ENCODE results near the gene ADAMTSL4. TPM values are rescaled to one million over a fixed set of nuclear protein-coding genes. Genes with fewer than 3 reads are reported as not detected.
"Not testable (repeated sequence)": the region's sequence is repeated elsewhere in the genome, so short reads cannot be mapped to it uniquely, and the experiment has no call there.

ADAMTSL4 gene
- total and polyA plus RNA-seq, 5 donors from 2014 or later = 0.12 to 0.22 TPM; not detected in 3

DNA sequence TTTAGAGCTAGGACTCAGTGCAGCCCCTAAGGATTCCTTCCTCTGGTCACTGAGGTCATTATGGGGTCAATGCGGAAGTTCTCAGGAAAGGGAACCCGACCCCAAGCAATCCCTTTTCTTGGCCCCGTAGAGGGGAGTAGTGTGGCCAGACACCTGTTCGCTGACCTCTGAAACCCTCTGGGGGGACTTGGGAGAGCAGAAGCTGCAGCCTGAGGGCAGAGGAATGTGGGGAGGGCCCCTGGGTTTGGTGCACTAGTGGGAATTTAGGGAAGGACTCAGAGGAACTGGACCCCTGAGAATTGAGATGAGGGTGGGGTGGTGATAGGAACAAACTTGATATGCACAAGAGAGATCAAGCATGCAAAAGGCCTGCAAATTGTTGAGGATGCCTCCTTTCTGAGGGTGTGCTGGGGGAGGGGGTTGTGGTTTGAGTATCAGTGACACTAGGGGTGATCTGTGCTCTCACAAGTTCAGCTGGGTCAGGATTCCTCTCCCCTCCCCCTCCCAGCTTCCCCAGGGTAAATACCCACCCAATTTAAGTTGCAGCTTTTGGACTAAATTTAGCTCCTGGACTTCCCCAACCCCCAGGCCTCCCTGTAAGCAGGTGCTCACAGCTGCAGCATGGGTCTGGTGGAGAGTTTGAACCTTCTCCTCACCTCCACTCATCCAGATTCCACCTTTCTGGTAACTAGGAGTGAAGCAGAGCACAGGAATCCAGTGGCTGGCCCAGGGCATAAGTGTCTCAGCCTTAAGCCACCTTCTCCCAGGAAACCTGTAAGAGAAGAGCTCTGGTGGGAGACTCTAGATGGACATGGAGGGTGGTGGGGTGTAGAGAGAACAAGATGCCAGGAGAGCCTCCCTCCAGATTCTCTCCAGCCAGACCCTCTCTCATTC lies 13.5 kb downstream of the ADAMTSL4 start:
- no peaks in the 10 kb centered on the region for H3K9me3 ChIP-seq (ENCODE audit: control insufficient read depth in 2 of 2, low read length in 2 of 2)
- H3K36me3 ChIP-seq (ENCODE audit: control insufficient read depth, insufficient read depth, low read length) = no peaks in the 10 kb centered on the region
- Mint-ChIP-seq H3K4me1 (peaks cover 17 to 71% (median 46%) of the 10 kb centered on the region in 4 donors), H3K4me3 (peak overlapping the region; percentile 88 to 100 (median 96)), H3K27me3 (no peaks in the 10 kb centered on the region), H3K36me3 (peaks cover 5% of the 10 kb centered on the region), H3K27ac (peak overlapping the region; percentile 99 to 100 (median 99)), H3K9me3 (no peaks in the 10 kb centered on the region)
- ATAC-seq (ENCODE audit: low read depth in 2 of 2) = peak; percentile 5 to 8
- peaks cover 81% of the 10 kb centered on the region for H3K4me1 ChIP-seq (ENCODE audit: control insufficient read depth, insufficient read depth, low read length, poor library complexity, severe bottlenecking)
- H3K27me3 ChIP-seq (ENCODE audit: control insufficient read depth, insufficient read depth, low read length) = no peaks in the 10 kb centered on the region
- H3K27ac ChIP-seq (ENCODE audit: insufficient read depth, low read length, poor library complexity, severe bottlenecking) = peak overlapping the region; percentile 95
- peak overlapping the region; percentile 90 for H3K4me3 ChIP-seq (ENCODE audit: low read depth, low read length)
- peak; percentile 53 to 93 (median 65) for DNase-seq

GRCh38 chr1:150563340-150564038 lies 14.3 kb downstream of the ADAMTSL4 start:
- no peaks in the 10 kb centered on the region for H3K9me3 Mint-ChIP-seq
- DNase-seq = peak in 2 of 3 donors; percentile 82 to 89
- H3K4me1 Mint-ChIP-seq = peaks cover 17 to 78% (median 53%) of the 10 kb centered on the region in 4 donors
- peak overlapping the region; percentile 99 to 100 (median 99) for H3K27ac Mint-ChIP-seq
- Histone ChIP-seq H3K27me3 (ENCODE audit: control insufficient read depth, insufficient read depth, low read length) (no peaks in the 10 kb centered on the region), H3K27ac (ENCODE audit: insufficient read depth, low read length, poor library complexity, severe bottlenecking) (peak overlapping the region; percentile 95), H3K4me3 (ENCODE audit: low read depth, low read length) (peak overlapping the region; percentile 90), H3K4me1 (ENCODE audit: control insufficient read depth, insufficient read depth, low read length, poor library complexity, severe bottlenecking) (peaks cover 89% of the 10 kb centered on the region), H3K9me3 (ENCODE audit: control insufficient read depth in 2 of 2, low read length in 2 of 2) (no peaks in the 10 kb centered on the region), H3K36me3 (ENCODE audit: control insufficient read depth, insufficient read depth, low read length) (no peaks in the 10 kb centered on the region)
- no peaks in the 10 kb centered on the region for H3K27me3 Mint-ChIP-seq
- H3K36me3 Mint-ChIP-seq = peaks cover 5% of the 10 kb centered on the region
- ATAC-seq (ENCODE audit: low read depth in 2 of 2) = peak; percentile 44 to 48
- H3K4me3 Mint-ChIP-seq = peak overlapping the region; percentile 88 to 100 (median 96)

GRCh38 chr1:150564051-150564991 lies 15.1 kb downstream of the ADAMTSL4 start:
- Mint-ChIP-seq H3K36me3 (peaks cover 10% of the 10 kb centered on the region), H3K4me3 (peak overlapping the region; percentile 88 to 100 (median 96)), H3K27me3 (no peaks in the 10 kb centered on the region), H3K27ac (peak overlapping the region; percentile 99 to 100 (median 99)), H3K9me3 (no peaks in the 10 kb centered on the region), H3K4me1 (peaks cover 17 to 86% (median 59%) of the 10 kb centered on the region in 4 donors)
- Histone ChIP-seq H3K9me3 (ENCODE audit: control insufficient read depth in 2 of 2, low read length in 2 of 2) (no peaks in the 10 kb centered on the region), H3K36me3 (ENCODE audit: control insufficient read depth, insufficient read depth, low read length) (no peaks in the 10 kb centered on the region), H3K27ac (ENCODE audit: insufficient read depth, low read length, poor library complexity, severe bottlenecking) (peak overlapping the region; percentile 95), H3K4me1 (ENCODE audit: control insufficient read depth, insufficient read depth, low read length, poor library complexity, severe bottlenecking) (peaks cover 97% of the 10 kb centered on the region), H3K4me3 (ENCODE audit: low read depth, low read length) (peak overlapping the region; percentile 90), H3K27me3 (ENCODE audit: control insufficient read depth, insufficient read depth, low read length) (no peaks in the 10 kb centered on the region)
- ATAC-seq (ENCODE audit: low read depth in 2 of 2) (peak; percentile 9), DNase-seq (peak in 2 of 3 donors; percentile 62 to 73)

GRCh38 chr1:150565240-150565991 lies 16.2 kb downstream of the ADAMTSL4 start:
- H3K4me3 Mint-ChIP-seq = peak overlapping the region; percentile 69 to 100 (median 94)
- peak overlapping the region; percentile 62 for H3K4me3 ChIP-seq (ENCODE audit: low read depth, low read length)
- not testable (repeated sequence) for DNase-seq

DNA sequence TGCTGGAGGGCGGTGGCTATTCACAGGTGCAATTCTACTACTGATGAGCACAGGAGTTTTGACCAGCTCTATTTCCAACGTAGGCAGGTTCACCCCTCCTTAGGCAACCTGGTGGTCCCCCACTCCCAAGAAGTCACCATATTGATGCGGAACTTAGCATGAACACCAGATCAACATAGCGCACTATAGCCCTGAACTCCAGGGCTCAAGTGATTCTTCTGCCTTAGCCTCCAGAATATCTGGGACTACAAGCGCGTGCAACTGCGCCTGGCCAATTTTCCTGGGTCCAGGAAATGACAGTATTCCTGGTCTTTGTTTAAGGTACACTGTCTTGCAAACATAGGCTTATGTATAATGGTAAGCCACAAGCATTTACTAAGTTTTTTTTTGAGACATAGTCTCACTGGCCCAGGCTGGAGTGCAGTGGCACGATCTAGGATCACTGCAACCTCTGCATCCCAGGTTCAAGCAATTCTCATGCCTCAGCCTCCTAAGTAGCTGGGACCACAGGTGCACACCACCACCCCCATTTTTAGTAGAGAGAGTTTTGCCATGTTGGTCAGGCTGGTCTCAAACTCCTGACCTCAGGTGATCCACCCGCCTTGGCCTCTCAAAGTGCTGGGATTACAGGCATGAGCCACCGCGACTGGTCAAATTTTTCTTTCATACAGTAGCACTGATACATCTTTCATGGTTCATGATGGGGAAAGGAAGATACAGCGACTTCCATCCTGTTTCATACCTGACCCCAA lies 17.6 kb downstream of the ADAMTSL4 start:
- H3K4me1 ChIP-seq (ENCODE audit: control insufficient read depth, insufficient read depth, low read length, poor library complexity, severe bottlenecking) = peaks cover 100% of the 10 kb centered on the region
- peak overlapping the region; percentile 95 to 100 (median 97) for H3K27ac Mint-ChIP-seq
- no peaks in the 10 kb centered on the region for H3K27me3 Mint-ChIP-seq

More at GRCh38 chr1:150565240-150565991, 16.2 kb downstream of the ADAMTSL4 start:
- H3K27me3 Mint-ChIP-seq; H3K27me3 ChIP-seq (ENCODE audit: control insufficient read depth, insufficient read depth, low read length); ATAC-seq (ENCODE audit: low read depth in 2 of 2); H3K36me3 ChIP-seq (ENCODE audit: control insufficient read depth, insufficient read depth, low read length); H3K9me3 ChIP-seq (ENCODE audit: control insufficient read depth in 2 of 2, low read length in 2 of 2); H3K9me3 Mint-ChIP-seq: not testable (repeated sequence)
- Mint-ChIP-seq H3K36me3 (peaks cover 16% of the 10 kb centered on the region), H3K27ac (peak overlapping the region; percentile 99 to 100 (median 100)), H3K4me1 (peaks cover 18 to 89% (median 63%) of the 10 kb centered on the region in 4 donors)
- peak overlapping the region; percentile 95 for H3K27ac ChIP-seq (ENCODE audit: insufficient read depth, low read length, poor library complexity, severe bottlenecking)
- H3K4me1 ChIP-seq (ENCODE audit: control insufficient read depth, insufficient read depth, low read length, poor library complexity, severe bottlenecking) = peaks cover 99% of the 10 kb centered on the region

DNA sequence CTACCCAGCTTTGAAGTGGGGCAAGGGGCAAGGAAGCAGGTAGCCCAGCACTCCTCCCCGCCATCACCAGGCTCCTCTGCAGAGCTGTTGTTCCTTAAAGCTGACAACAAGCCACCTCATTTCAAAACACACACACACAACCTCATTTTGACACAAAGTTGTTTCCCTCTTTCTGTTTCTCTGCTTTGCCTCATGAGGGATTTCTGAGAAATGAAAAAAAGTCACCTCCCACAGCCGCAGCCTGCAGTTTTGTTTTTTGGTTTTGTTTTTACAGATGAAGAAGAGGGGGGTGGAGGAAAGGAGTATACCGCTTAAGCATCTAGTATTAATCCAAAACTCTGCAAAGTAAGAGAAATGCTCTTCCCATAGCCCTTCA lies 18.1 kb downstream of the ADAMTSL4 start:
- peak overlapping the region; percentile 93 for H3K4me3 ChIP-seq (ENCODE audit: low read depth, low read length)
- Mint-ChIP-seq H3K27ac (peak overlapping the region; percentile 95 to 100 (median 97)), H3K4me3 (peak overlapping the region; percentile 88 to 100 (median 94)), H3K9me3 (no peaks in the 10 kb centered on the region), H3K36me3 (peaks cover 22% of the 10 kb centered on the region), H3K27me3 (no peaks in the 10 kb centered on the region), H3K4me1 (peaks cover 18 to 94% (median 63%) of the 10 kb centered on the region in 4 donors)
- no peaks in the 10 kb centered on the region for H3K27me3 ChIP-seq (ENCODE audit: control insufficient read depth, insufficient read depth, low read length)
- H3K27ac ChIP-seq (ENCODE audit: insufficient read depth, low read length, poor library complexity, severe bottlenecking) = peak overlapping the region; percentile 82
- ATAC-seq (ENCODE audit: low read depth in 2 of 2) (peak; percentile 50 to 51), DNase-seq (peak in 2 of 3 donors; percentile 85 to 96)
- peaks cover 9% of the 10 kb centered on the region for H3K36me3 ChIP-seq (ENCODE audit: control insufficient read depth, insufficient read depth, low read length)
- peaks cover 99% of the 10 kb centered on the region for H3K4me1 ChIP-seq (ENCODE audit: control insufficient read depth, insufficient read depth, low read length, poor library complexity, severe bottlenecking)
- H3K9me3 ChIP-seq (ENCODE audit: control insufficient read depth in 2 of 2, low read length in 2 of 2) = no peaks in the 10 kb centered on the region

More for the DNA sequence above, 17.6 kb downstream of the ADAMTSL4 start:
- Mint-ChIP-seq H3K9me3 (no peaks in the 10 kb centered on the region), H3K4me1 (peaks cover 18 to 91% (median 64%) of the 10 kb centered on the region in 4 donors), H3K4me3 (peak overlapping the region; percentile 88 to 100 (median 94)), H3K36me3 (peaks cover 21% of the 10 kb centered on the region)
- ATAC-seq (ENCODE audit: low read depth in 2 of 2) (no peak), DNase-seq (peak in 1 of 3 donors; percentile 31)
- peak overlapping the region; percentile 93 for H3K4me3 ChIP-seq (ENCODE audit: low read depth, low read length)
- H3K27ac ChIP-seq (ENCODE audit: insufficient read depth, low read length, poor library complexity, severe bottlenecking) = peak overlapping the region; percentile 82
- H3K36me3 ChIP-seq (ENCODE audit: control insufficient read depth, insufficient read depth, low read length) = peaks cover 9% of the 10 kb centered on the region
- no peaks in the 10 kb centered on the region for H3K27me3 ChIP-seq (ENCODE audit: control insufficient read depth, insufficient read depth, low read length)
- no peaks in the 10 kb centered on the region for H3K9me3 ChIP-seq (ENCODE audit: control insufficient read depth in 2 of 2, low read length in 2 of 2)

All from CD4-positive, CD25-positive, alpha-beta regulatory T cell (primary cell).